HL-60/S4 treated with retinoic acid at 250 ng/mL for 4 days and 3 days (cell line): ENCODE results near the gene ZFR.
"Not testable (repeated sequence)": the region's sequence is repeated elsewhere in the genome, so short reads cannot be mapped to it uniquely, and the experiment has no call there.

Source experiments
- in situ Hi-C: fragments of 300-500 bp; cut with MboI; formaldehyde crosslinking; loops from 2 replicates; pipeline ENCODE4 v1.7.0; 2022; ENCODE audit warnings: low sequenced_read_pairs

ZFR gene

DNA sequence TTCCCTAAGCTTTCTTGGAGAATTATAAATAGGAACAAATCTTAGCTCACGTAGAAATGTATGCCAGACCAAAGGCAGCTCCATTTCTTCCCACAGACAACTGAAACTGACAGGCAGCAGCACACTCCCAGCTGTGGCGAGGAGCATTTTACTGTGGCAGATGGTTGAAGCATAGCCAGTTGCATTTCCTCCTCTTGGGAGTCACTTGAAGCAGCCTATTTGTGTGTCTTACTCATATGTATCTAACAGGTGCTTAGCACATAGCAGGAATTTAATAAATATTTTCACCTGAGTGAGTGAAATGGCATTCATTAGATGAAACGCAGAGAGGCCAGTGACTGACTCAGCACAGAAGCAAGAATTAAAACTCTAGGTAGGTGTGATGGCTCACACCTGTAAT lies 119.5 kb downstream of the ZFR start:
- in situ Hi-C loops = no loop called here

DNA sequence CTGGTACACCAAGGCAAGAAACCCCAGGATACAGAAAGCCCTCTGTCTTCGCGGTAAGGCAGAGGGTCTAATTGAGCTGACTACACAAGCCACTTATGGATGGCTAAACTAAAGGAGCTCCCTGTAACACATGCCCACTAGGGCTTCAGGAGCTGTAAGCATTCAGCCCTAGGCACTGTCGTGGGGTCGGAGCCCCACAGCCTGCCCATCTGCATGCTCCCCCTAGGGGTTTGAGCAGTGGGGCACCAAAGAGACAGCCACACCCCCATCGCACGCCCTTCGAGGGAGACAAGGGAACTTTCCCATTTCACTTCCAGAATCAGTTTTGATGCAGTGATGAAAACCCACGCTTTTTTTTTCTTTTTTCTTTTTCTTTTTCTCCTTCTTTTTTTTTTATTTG lies 120.8 kb downstream of the ZFR start:
- in situ Hi-C loops = no loop called here

DNA sequence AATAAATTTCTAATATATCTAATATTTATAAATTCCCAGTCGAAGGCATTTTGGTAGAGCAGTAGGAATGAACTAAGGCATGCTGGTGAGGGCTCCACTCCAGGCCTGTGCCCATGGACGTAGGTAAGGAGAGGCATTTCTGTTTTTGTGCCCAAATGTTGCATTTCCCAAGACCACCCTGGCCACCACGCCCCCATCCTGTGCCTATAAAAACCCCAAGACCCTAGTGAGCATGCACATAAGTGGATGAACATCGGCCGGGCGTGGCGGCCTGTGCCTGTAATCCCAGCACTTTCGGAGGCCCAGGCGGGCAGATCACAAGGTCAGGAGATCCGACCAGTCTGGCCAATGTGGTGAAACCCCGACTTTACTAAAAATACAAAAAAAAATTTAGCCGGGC lies 121.7 kb downstream of the ZFR start:
- in situ Hi-C loops = no loop called here

DNA sequence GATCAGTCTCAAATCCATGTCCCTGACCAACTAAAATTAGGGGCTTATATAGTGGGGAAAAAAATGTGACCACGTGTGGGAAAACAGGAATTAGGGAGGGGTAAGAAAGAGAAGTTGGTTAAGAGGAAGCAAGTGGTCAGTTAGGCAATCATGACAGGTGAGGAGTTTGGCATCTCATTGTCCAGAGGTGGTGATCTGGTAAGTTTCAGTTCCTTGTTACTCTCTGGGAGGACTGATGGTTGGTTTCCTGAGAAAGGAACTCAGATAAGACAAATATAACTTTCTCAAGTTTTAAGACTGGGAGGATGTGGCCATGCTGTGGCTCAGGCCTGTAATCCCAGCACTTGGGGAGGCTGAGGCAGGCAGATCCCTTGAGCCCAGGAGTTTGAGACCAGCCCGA lies 122.8 kb downstream of the ZFR start:
- in situ Hi-C loops = not testable (repeated sequence)

DNA sequence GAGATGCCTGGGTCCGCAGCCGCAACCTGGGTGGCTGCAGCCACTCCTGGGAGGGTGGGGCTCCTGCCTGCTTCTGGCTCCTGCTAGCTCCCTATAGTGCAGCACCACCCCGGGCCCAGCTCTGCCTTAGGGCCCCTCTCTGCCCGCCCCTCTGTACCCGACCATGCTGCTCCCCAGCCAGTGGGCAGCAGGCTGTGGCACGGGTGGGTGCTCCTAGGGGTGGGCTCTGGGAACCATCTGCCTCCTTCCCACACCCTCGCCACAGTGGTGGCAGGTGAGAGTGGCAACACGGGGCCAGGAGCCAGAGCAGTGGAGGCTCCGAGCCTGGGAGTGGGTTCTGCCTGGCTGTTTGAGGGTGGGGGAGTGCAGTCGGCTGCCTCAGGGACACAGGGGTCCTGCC lies 124.0 kb downstream of the ZFR start:
- in situ Hi-C loops = no loop called here

DNA sequence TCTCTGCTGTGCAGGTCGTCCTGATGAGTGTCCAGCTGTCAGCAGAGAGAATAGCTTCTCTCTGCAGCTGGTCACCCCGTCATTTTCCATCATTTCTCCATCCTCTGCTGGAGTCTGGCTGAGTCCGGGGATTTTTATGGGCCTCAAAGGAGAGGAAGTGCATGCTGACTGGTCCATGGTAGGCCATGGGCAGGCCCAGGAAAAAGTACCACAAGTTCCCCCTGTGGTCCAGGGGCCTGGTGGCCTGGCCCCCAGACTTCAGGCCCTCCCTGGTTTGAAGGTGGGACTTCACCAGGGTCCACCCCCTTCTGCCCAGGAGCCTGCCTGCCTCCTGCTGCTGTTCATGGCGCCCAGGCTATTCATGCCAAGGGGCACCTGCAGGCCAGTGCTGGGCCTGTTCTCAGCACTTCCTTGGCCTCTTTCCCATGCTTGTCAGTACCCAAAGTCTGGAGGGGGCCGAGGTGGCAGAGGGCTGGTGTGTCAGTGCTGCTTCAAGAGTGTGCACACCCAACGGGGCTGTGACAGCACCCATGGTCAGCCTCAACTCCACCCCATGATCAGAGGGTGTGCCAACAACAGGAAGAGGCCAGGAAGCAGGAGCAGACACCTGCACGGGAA lies 124.5 kb downstream of the ZFR start:
- in situ Hi-C loops = no loop called here

DNA sequence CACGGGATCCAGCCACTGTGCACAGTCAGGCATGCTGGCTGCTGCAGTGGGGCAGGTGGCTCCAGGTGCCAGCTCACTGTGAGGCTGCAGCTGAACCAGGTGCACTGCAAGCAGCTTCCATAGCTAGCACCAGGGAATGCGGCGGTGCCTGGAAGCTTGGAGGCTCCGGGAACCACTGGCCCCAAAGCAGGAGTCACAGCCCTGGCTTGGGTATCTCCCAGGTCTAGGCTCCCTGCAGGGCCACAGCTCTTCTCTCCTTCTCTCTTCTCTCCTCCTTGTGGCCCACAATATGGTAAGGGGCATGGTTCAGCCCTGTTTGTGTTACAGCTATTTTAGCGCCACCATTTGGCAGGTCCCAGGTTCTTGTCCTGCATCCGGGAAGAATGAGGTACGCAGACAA lies 125.1 kb downstream of the ZFR start:
- in situ Hi-C loops = no loop called here

DNA sequence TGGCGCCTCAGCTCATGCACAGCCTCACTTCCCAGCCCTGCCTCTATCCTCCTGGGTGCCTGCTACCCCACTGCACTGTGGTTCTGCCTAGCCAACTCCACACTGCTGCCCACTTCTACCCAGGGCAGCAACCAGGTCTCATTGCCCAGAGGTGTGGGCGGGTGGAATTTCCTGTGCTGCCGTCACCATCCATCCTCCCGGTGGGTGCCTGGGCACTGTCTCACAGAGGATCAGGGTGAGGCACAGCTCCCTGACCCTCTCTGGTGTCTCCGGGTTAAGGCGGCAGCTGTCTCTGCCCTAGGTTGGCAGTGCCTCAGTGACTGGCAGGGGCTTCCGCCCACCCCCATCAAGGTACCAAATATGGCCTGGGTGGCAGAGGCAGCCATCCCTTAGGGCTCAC lies 127.5 kb downstream of the ZFR start:
- in situ Hi-C loops = no loop called here

DNA sequence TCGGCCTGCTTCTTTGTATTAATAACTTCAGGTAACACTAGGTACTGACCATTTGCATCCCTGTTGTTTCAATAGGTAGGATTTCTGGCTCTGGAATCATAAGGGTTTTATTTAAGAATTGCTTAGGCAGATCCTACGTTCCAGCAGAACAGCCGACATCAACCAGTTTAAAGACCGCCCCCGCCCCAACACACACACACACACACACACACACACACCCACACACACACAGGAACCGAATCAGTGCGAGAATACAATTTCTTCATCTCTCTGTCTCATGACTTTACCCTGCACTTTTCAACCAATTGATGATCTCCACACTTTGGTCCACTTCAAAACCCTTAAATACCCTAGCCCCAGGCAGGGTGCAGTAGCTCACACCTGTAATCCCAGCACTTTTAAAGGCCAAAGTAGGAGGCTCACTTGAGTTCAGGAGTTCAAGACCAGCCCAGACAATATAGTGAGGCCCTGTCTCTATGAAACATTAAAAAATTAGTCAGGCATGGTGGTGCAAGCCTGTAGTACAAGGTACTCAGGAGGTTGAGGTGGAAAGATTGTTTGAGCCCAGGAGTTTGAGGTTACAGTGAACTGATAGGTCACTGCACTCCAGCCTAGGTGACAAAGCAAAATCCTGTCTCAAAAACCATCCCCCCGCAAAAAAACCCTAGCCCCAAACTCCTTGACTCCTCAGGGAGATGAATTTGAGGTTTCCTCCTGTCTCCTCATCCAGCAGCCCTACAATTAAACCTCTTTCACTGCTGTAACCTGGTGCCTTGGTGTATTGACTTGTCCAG lies 129.1 kb downstream of the ZFR start:
- in situ Hi-C loops = no loop called here

DNA sequence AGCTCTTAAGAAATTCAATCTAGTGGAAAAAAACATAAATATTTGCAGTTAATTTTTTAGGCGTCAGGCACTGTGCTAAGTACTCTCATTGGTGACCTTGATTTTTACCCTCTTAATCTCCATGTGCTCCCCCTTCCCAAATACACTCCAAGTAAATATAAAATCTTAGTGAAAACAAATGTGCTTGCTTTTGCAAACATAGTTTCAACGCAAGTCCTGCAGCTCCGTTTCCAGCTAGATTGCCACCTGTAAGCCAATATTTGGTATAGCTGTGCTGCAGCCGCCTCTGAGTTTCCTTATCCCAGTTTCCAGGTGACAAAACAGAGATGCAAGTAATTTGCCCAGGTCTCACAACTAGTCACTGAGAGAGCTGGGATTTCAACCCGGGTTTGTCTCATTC lies 129.9 kb downstream of the ZFR start:
- in situ Hi-C loops = no loop called here

DNA sequence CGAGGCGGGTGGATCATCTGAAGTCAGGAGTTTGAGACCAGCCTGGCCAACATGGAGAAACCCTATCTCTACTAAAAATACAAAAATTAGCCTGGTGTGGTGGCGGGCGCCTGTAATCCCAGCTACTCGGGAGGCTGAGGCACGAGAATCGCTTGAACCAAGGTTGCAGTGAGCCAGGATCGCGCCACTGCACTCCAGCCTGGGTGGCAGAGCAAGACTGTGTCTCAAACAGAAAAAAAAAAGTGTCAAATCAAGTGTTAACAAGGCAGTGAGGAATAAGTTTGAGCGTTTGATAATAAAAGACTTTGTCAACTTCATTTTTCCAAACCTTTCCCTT lies 130.4 kb downstream of the ZFR start:
- in situ Hi-C loops = not testable (repeated sequence)

DNA sequence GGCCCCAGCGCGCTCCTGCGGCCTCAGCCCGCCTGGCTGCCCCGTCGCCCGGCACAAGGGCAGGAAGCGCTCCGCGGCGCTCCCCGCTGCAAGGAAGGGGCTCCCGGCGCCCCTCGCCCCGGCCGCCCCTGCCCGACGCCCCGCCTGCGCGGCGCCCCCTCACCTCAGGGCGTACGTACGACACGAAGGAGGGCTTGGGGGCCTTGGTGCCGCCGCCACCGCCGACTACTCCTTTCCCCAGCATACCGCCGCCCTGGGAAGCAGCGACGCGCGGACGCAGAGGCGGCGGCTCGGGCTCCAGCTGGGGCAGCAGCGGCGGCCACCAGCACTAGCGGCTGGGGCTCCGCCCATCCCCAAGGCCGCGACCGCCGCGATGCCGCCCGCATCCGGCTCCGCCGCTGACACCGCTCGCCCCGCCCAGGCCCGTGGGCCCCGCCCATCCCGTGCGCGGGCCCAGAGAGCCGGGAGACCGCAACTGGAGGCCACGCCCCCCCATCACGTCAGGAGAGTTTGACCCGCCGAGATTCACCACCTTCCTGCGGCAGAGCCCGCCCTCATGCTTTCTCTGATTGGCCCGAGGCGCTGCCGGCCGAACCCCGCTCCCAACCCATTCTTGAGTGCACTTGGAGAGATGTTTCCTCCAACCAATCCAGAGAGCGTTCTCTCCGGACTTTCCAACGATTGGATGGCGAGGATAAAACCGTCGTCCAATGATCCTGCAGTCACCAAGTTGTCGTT lies 131.8 kb downstream of the ZFR start, which contains the start of gene MTMR12:
MTMR12 (minus strand) TSS at position 345 of the 738 bp plus-strand sequence; CDS start at position 244, 101 bp downstream.
- in situ Hi-C loops = no loop called here

DNA sequence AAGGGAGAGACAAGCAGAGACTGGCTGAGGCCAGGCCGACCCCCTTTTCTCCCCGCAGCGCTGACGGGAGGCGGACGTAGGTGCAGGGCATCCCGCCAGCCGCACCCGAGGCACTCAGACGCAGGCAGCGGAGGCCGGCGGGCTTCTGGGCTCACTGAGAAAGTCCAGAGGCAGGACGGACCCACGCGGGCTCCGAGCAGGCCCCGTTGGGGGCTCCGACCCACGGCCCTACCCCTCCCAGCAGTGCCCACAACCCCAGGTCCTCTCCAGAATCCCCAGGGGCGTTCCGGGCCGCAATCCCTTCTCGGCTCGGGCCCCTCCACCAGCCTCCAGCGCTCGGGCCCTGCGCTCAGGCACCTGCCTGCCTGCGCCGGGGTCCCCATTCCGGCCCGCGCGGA lies 132.3 kb downstream of the ZFR start:
- in situ Hi-C loops = no loop called here

DNA sequence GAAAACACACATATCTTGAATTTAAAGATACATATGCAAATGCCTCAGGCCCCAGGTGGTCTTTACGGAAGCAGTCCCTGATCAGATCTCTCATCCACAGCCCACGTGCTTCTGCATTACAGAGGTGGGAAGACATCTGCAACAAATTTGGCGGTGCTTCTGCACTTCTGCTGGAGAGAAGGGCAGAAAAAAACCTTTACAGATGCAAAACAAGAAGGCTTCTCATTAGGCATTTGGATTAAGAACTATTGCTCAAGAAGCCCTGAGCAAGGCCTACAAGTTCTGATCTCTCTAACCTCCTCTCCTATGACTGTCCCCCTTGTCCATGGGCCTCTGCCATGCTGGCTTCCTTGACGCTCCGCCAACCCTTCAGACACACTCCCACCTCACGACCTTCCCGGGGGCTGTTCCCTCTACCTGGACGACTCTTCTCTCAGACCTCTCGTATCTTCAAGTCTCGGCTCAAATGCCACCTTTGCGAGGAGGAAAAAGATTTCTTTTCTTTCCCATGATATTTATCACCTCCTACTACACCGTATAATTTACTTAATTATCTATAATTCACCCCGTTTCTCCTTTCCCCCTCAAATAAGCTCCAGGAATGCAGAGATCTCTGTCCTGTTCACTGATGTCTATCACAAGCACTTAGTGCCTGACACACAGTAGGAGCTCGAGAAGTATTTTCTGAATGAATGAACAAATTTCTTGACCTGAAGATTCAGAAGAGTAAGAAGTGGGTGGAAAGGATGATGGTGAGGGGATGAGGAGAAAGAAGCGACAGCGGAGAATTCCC lies 132.9 kb downstream of the ZFR start:
- in situ Hi-C loops = no loop called here

DNA sequence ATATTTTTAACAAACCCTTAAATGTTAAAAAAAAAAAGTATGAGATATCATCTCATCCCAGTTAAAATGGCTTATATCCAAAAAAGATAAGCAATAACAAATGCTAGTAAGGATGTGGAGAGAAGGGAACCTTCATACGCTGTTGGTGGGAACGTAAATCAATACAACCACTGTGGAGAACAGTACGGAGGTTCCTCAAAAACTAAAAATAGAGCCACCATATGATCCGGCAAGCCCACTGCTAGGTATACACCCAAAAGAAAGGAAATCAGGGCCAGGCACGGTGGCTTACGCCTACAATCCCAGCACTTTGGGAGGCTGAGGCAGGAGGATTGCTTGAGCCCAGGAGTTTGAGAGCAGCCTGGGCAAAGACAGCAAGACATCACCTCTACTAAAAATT lies 134.8 kb downstream of the ZFR start:
- in situ Hi-C loops = no loop called here

DNA sequence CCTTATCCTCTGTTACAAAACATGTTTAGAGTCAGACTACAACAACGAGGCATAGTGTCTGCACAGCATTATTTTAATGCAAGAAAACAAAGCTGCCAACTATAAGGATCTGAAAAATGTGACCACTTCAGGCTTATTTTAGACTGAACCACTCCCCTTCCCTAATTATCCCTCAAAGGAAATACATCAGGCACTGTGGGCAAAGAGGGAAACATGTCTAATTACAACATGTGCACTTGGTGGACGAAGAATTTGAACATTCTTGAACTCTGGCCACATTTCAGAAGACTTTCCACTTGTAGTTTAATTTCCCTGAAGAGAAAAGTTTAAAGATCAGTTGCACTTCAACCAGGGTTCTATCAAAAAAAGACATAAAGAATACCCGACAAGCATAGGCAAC lies 135.6 kb downstream of the ZFR start:
- in situ Hi-C loops = no loop called here

DNA sequence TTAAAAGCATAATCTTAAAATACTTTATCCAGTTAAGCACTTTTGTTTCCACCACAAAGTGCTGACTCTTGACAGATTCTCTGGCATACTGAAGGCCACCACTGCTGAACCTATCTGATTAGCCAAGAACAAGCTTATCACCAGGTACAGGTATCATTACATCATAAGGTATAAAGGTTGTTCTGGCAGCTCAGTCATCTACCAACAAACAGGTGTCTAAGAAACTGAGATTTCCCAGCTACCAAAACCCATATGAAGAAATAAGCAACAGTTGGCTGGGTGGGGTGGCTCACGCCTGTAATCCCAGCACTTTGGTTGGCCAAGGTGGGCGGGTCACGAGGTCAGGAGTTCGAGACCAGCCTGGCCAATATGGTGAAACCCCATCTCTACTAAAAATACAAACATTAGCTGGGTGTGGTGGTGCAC lies 136.8 kb downstream of the ZFR start:
- in situ Hi-C loops = no loop called here

DNA sequence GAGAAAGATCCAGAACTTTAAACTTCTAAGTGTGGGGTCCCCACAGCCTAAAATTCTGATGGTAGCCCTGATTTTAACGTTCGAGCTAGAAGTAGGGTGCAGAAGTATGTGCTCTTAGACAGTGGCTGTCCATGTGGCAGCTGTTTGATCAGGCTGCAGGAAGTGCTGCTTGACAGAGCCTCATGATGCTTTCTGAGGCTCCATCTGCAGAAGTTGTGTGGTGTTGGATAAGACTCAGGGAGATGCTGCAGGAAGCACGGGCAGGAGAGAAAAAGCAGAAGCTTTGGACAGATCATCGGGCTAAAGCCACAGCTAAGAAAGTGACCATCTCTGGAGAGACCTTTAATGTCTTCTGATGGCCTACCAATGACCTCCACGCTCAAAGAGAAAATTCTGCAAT lies 139.9 kb downstream of the ZFR start:
- in situ Hi-C loops = no loop called here
